Breast epithelium (tissue), 3 donors: ENCODE data around the gene SOWAHB.

ENCODE experiments used
- POLR2A ChIP-seq: fragments of 450-650 bp; IDR thresholded peaks from one replicate; pipeline ENCODE4 v1.6.1; 2016; ENCODE audit warnings: antibody characterized with exemption, mild to moderate bottlenecking, moderate library complexity
- POLR2AphosphoS5 ChIP-seq, 3 donors: sonication (generic); formaldehyde crosslinking; IDR thresholded peaks; one replicate each; pipeline ENCODE4 v1.6.1; 2017; ENCODE audit warnings: antibody characterized with exemption in 3 of 3
- TF ChIP-seq, protein P1 (sequence below), 3 donors: fragments of 450-650 bp; IDR thresholded peaks; one replicate each; pipeline ENCODE4 v1.5.1; 2016 to 2017; ENCODE audit warnings: antibody characterized with exemption in 3 of 3, mild to moderate bottlenecking in 3 of 3, moderate library complexity in 3 of 3

DNA sequence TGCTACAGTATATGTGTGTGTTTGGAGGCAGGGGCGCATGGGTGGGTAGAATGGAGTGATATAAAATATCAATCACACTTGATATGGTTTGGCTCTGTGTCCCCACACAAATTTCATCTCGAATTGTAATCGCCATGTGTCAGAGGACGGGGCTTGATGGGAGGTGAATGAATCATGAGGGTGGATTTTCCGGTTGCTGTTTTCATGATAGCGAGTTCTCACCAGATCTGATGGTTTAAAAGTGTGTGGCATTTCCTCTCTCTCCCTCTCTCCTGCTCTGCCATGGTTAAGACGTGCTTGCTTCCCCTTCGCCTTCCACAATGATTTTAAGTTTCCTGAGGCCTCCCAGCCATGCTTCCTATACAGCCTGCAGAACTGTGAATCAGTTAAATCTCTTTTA, 14.8 kb downstream of the SOWAHB start:
- TF ChIP-seq POLR2AphosphoS5 (IDR thresholded peaks at IDR 0.05): no peak
- TF ChIP-seq, protein P1, sequence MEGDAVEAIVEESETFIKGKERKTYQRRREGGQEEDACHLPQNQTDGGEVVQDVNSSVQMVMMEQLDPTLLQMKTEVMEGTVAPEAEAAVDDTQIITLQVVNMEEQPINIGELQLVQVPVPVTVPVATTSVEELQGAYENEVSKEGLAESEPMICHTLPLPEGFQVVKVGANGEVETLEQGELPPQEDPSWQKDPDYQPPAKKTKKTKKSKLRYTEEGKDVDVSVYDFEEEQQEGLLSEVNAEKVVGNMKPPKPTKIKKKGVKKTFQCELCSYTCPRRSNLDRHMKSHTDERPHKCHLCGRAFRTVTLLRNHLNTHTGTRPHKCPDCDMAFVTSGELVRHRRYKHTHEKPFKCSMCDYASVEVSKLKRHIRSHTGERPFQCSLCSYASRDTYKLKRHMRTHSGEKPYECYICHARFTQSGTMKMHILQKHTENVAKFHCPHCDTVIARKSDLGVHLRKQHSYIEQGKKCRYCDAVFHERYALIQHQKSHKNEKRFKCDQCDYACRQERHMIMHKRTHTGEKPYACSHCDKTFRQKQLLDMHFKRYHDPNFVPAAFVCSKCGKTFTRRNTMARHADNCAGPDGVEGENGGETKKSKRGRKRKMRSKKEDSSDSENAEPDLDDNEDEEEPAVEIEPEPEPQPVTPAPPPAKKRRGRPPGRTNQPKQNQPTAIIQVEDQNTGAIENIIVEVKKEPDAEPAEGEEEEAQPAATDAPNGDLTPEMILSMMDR (IDR thresholded peaks at IDR 0.05): no peak
- TF ChIP-seq POLR2A: no peak
